Measurements from ENCODE around the gene MVB12B.

MVB12B gene

DNA sequence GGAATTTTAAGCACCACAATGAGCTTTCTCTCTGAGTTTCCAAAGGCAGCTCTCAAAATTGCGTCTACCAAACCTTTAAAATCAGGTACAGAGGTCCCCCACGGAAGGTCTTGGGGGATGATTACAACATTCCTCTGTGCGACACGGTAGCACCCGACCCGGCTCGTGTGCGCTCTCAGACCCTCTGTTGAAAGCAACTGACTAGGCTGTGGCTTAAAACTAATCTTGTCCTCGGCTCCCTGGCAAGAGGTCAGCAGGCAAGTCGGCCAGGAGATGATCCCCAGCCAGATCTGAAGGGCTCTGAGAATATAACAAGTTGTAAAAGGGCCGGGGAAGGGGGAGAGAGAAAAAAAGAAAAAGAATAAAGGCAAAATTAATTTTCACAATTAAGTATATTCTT, 194.5 kb downstream of the MVB12B start:
- no peak for DNase-seq (ENCODE audit: low read depth in 2 of 2)

DNA sequence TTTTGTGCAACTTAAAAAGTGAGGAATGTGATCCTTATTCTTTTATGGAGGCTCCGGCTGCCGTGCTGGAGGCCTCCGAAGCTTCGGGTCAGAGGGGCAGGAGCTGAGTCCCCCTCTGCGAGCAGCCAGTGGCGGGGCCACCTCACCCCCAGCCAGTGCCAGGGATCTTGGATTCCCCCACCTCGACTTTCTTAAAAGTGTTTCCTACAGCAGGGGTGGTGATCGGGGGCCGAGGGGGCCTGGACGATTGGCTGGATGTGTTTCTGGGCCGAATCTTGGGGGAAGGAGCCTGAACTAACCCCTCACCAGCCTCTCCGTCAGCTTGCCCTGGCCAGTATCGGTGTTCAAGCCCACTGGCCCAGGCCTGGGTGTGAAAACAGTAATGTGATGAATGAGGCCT, 194.9 kb downstream of the MVB12B start:
- DNase-seq (ENCODE audit: low read depth in 2 of 2) = no peak

DNA sequence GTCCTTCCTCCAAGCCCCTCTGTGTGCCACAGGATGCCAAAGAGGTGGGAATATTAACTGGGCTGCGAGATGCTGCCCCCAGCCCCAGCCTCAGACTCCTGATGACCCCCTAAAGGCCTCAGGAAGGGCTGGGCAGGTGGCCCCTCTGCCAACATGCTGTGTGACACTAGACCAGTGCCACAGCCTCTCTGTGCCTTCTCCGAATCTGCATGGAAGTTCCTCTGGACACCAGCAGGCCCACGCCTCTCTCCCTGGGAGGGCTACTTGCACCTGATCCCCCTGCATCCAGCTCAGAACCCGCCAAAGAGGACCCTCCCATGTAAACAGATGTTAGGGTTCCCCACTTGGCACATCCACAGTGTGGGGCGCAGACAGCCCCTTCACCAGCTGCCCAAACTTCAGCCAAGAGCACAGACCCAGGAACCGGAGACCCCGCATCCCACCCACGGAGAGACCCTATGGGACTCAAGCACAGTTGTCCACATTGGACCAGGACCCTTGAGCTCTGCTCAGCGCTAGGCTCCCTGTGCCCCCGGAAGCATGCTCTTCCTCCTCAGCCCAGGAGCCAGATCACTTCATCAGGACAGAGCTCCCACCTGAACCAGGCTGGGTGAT, 195.5 kb downstream of the MVB12B start:
- no peak for DNase-seq (ENCODE audit: low read depth in 2 of 2)

DNA sequence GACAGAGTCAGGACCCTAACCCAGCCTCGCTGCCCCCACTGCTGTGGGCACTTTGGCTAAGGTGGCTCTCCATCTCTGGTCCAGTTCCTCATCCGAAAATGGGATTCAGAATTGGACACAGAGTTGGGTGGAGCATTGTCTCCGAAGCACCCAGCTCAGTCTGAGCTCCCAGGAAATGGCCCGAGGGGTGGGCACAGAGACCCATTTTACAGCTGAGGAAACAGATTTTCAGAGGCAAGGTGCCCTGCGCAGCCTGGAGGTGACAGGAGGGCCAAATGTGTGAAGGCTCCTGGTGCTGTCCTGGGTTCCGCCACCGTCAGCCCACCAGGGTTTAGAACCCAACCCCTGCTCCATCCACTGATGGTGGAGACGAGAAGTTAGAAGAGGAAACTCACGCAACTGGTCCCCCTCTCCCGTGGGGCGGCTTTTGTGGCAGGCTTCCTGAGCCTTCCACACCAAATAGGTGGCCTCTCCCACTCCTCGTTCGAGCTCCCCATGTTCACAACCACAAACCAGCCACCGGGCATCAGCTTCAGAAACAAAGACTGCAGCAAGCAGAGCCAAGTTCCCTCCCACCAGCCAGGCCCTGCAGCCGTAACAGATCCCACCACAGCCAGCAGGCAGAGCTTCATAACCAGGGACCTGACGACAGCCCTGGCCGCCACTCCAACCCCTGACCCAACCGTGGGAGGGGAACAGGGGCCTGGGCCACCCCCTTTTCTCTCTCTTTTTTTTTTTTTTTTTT, 196.2 kb downstream of the MVB12B start:
- no peak for DNase-seq (ENCODE audit: low read depth in 2 of 2)

DNA sequence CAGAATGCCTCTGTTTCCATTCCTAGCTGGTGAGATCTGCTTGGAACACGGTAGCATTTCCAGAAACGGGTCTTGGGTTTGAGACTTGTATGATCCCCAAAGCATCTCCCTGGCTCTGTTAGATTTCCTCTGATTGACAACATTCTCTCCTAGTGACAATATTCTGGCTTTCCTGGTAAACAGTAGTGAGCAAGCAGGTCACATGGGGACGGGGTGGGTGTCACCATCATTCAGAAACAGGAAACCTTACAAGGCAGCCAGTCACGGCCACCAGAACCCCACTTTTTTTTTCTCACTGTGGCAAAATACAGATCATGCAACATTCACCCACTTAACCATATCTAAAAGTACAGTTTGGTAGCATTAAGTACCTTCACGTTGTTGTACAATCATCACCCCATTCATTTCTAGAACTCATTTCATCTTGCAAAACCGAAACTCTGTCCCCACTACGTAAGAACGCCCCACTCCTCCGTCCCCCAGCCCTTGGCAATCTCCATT, 197.0 kb downstream of the MVB12B start:
- DNase-seq (ENCODE audit: low read depth in 2 of 2) = no peak

DNA sequence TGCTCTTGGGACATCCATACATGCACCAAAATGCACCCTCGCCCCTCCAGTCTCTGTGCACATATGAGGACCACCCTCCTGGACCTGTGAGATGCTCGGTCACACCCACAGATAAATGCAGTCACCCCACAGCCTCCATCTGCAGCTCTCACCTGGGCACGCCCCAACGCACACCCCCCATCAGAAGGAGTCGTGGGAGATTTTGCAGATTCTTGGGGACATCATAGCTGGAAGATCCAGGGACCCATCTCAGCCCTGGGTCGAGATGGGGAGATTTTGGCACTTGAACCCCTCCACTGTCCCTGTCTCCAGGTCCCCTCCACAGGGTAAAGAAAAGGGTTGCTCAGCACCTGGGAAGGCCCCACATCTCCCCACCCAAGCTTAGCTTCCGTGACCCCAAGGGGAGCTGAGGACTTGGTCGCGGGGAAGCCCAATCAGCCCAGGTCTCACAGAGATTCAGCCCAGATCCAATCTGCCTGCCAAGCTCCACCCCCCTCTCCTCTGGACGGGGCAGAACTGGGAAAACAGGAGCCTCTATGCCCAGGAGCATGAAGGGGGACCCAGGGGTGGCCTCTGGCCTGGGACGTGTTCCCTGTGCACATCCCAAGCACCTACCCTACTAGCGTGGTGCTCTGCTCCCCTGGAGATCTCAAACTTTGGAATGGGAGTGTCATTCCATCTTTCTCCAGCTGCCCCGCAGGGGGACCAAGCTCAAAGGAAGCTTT, 197.9 kb downstream of the MVB12B start:
- DNase-seq (ENCODE audit: low read depth in 2 of 2) = no peak

DNA sequence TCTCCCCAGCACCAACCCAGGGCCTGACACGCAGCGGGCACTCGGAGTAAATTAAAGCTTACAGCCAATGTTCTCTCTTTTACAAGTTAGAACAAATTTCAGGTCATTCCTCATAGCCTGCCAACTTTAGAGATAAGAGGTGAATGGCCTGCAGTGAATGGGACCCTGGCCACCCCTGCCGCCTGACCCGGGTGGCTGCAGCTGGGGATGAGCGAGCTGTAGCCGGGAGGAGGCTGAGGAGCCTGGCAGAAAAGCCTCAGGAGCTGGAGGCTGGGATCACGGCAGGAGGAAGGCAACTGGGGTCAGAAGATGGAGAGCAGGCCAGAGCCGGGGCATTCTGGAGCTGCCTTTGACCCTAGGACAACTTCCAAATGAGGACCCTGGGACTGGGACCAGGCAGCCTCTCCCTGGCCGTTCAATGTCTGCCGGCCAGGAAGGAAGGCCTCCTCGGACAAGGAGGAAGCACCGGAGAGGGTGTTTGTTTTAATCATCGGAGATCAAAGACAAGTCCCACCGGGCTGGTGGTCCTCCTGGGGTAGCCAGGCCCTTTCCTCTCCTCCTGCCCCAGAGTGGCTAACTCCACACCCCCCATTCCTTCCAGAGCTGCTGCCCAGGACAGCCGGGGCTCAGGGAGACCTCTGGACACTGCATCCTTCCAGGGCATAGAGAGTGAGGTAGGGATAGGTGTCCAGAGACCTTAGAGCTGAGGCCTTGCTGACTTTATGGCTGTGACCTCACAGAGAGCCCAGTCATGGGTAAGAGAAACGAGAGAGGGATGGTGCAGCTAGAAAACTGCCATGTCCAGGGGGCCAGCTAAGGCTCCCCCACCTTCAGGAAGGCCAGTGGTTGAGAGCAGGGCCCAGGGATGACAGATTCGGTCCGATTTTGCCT, 199.8 kb downstream of the MVB12B start:
- DNase-seq (ENCODE audit: low read depth in 2 of 2) = no peak

DNA sequence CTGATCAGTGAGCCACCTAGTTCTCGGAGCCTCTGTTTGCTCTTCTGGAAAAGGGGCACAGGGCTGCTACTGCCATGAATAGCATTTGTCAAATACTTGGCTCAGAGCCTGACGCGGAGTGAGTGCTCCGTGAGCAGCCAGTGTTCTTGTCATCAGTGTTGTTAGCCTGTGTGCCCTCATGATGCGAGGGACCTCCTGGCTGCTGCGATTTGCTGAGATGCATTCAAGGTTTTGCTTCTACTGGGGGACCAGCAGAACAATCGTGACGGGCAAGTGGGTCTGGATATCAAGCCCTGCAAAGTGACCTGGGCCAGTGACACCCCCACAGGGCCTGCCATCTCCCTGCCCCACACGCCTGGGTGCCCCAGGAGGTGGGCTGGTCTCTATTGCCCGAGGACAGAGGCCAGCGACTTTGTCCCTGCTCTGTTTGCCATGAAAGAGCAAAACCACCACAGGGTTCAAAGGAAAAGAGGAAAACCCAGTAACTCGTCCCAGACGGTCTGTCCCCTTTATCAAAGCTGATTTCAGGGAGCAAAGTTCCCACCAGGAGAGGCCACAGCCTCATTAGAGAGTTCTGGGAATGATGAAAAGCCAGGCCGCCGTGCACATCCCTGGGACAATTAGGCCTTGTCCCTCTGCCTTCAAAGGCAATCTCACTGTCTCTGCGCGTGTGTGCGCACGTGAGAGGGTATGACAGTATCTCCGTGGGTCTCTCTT, 200.6 kb downstream of the MVB12B start:
- DNase-seq (ENCODE audit: low read depth in 2 of 2) = no peak

DNA sequence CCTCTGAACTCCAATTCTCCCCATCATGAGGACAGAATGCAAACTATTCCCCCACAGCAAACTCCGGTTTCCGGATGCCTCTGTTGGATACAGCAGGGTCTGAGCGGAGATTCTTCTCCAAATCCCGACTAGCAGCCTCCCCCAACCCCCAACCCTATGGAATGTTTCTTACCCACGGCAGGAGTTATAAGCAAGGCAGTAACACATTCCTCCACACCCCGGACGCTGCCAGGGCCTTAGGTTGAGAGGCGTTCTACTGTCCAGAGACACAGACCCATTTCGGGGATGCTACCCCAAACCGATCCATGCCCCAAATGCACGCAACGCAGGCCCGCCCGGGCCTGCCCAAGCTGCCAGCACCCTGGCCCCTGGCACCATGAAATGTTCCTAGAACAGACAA, 201.5 kb downstream of the MVB12B start:
- DNase-seq (ENCODE audit: low read depth in 2 of 2) = no peak

DNA sequence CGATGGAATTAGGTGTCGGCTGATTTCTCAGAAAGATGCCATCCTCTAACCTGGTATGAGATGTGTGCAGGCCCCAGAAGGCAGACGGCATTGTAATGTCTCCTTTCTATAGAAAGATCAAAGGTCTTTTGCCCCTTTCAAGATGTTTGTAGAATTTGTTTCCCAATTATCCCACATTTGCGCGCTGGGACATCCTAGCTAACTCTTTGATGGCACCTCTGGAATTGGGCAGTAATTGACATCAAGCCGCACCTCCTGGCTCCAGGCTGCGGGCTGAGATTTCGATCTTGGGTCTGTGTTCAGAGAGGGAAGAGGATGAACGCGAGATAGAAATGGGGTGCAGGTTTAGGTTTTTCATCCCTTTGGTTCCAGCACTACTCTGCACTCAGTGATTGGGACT, 202.3 kb downstream of the MVB12B start:
- no peak for DNase-seq (ENCODE audit: low read depth in 2 of 2)

DNA sequence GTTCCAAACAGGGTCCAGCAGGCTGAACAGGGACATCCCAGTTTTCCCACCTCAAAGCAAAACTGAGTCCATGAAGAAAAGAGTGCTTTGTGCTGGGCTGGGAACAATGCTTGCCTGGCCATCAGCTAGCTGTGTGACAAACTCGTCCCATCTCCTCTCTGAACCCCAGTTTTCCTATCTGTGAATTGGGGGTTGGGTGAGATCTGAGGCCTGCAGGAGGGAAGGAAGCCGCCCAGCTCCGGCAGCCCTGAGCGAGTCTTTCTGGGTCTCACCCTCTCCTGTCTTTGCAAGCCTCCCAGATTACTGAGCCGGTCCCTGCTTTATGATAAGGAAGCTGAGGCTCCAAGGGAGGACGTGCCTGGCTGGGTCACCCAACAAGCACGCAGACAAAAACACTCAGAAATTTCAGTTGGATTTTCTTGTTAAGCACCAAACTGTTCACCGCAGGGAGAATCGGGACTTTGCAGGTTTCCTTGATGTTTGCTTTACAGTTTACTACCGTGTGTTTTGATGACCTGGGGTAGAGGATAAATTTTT, 204.5 kb downstream of the MVB12B start:
- no peak for DNase-seq (ENCODE audit: low read depth in 2 of 2)

DNA sequence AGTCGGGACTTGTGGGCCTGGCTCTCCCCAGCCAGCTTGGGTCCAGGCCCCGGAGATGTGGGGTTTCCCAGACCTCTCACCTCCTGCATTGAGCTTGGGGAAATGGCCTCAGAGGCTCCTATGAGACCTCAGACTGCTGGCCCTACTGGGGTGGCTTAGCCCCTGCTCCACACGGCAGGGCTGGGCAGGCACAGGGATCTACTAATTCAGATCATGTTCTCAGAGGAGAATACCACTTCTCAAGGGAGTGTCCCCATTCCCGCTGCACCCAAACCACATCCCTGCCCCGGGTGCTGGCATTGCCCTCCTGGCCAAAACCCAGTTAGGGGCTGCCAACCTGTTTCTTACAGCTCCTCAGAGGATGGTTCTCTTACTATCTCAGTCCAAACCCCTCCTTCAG, 205.0 kb downstream of the MVB12B start:
- DNase-seq (ENCODE audit: low read depth in 2 of 2) = no peak

DNA sequence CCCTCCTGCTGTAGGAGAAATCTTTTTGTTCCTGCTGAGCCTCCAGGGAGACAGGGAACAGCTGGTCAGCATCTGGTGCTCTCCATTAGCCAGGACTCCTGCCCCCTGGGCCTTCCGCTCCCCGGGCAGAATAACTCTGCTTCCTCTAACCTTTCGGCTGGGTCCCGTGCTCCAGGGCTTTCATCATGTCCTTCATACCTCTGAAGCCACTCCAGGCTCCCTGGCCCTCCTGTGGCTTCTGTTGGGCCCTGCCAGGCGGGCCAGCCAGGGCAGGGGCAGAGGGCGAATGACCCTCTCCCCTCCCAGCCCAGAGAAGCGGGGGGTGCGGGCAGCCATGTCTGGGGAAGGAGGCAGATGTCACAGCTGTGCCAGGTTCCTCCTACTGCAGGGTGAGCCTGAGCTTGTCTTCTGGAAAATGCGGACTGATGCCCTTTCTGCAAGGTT, 205.4 kb downstream of the MVB12B start:
- no peak for DNase-seq (ENCODE audit: low read depth in 2 of 2)

DNA sequence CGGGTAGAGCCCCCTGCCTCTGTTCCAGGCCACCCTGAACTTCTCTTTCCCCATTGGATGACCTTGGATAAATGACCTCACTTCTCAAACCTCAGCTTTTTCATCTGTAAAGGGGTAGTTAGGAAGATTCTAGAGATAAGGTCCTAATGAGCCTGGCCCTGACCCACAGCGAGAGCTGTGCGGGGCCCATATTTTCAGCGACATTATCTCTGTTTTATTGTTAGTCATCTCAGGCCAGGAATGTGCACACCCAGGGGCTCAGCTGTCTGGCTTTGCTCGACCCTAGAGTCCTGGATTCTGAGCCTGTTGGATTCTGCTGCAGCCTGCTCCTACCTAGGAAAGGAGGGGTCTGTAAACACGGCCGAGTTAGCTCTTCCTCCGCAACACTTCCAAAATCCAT, 205.9 kb downstream of the MVB12B start:
- no peak for DNase-seq (ENCODE audit: low read depth in 2 of 2)

DNA sequence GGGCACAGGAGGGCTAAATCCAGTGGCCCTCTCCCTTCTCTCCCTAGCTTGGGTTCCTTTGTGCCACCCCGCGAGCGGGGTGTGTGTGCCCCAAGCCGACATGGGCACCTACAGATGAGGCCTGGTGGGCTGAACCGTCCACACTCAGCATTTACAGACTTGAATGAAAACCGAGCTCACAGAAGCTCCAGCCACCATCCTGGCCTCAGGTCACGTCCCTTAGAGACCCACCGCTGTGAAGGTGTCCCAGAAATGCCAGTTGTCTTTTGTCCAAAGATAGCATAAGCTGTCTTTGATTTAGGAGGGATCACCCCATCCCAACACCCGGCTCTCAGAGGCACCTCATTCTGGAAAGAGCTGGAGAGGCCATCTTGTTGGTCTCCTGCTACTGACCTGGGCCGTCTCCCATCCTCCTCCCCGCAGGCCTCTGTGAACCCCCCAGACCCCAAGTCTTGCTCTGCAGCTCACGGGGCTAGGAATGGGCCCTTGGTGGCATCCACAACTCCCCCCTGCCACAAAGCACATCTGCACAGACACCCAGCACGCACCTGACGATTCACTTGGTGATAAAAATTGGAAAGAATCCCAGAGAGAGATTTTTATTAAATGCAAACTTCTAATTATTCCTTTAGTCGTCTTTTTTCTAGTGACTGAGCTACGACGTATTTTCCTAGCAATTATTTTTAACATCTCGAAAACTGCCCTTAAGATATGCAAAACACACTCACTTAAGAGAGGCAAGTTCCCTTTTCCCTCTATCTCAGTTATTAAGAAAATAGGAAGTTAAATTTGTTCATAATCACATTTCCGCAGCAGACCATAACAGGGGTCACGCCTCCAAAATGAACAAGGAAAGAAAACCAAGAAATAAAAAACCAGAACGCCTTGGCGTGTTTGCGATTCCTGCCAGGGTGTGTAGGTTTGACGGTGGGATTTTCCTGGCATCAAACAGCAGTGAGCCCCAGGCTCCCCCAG, 206.6 kb downstream of the MVB12B start:
- no peak for DNase-seq (ENCODE audit: low read depth in 2 of 2)

DNA sequence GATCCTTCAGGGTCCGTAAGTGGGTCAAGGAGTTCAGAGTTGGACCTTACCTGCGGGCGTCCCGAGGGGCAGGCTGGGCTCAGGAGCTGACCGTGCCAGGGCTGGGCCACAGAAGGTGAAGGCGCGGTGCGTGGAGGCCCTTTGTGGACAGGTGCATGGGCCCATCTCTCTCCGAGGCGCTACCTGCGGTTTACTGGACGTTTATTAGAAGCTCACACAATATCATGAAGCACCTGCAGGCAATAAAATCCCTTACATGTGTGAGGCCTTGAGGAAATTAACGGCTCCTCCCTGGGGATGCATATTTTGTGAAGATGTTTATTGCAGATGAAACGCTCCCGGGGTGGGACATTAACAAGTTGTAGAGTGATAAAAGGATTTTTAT, 207.3 kb downstream of the MVB12B start:
- no peak for DNase-seq (ENCODE audit: low read depth in 2 of 2)

DNA sequence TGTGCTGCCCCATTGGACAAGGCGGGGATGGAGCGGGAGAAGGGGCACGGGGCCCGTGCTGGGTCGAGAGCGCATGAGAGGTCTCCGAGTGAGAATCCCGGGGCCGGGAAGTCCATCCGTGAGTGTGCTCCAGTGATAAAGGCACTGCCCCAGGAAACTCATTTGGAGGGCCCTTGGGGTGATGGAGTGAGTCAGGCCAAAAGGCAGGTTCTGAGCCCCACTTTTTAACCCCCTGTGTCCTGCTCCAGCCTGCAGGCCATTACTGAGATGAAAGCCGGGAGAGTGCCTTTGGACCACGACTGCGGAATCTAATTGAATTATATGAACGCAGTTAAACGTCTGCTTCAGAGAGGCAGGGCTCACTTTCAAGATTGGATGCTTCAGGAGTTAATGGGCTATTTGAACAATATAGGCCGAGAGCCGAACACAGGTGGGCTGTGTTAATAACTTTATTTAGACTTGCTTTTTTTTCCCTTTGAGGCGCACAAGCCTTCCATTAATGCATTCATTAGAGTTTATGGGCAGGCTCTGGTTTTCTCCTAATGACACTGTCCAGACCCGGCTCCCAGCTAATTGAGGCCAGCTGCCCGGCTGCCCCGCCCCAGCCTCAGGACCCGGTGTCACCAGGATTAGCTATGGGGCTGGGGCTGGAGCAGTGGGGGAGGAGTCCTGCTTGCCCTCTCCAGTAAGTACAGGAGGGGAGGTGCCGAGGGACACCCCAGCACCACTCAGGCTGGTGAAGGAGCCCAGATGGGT, 208.0 kb downstream of the MVB12B start:
- no peak for DNase-seq (ENCODE audit: low read depth in 2 of 2)

DNA sequence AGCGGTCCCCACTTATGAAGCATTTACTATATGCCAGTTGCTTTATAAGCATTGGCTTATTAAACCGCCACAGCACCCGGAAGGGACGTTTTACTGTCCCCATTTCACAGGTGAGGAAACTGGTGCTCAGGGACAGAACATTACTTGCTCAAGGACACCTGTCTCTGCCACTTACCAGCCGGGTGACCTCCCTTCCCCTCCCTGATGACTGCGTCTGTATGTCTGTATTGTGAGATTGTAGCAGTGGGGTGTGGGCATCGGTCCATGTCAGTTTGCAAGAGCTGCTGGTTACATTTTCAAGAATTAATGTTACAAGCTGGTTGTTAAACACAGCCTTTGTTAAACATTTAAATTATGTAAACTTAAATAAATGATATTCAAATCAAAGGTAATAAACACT, 209.5 kb downstream of the MVB12B start:
- no peak for DNase-seq (ENCODE audit: low read depth in 2 of 2)
